GM13977 (cell line): ENCODE data around the gene HERPUD1.
A peak's percentile ranks its signal among the peaks of the same experiment; 100 is the strongest.

Experiments used
- DNase-seq: peaks from one replicate; pipeline ENCODE4 v3.0.0; 2012; ENCODE audit warnings: low spot score
- in situ Hi-C: fragments of 300-500 bp; cut with MboI; formaldehyde crosslinking; loops from one replicate; pipeline ENCODE4 v1.12.0; 2022; ENCODE audit warnings: low sequenced_read_pairs, low pct_unique_long_range_greater_than_20kb, mixed read lengths, inconsistent platforms; ENCODE audit not compliant: unreplicated experiment
- TF ChIP-seq, protein P1 (sequence below): IDR thresholded peaks from 2 replicates; pipeline ENCODE4 v1.5.1; 2012; ENCODE audit warnings: mild to moderate bottlenecking, control low read depth; ENCODE audit not compliant: insufficient read depth; ENCODE audit errors: extremely low read depth, missing control alignments

The HERPUD1 gene

DNA sequence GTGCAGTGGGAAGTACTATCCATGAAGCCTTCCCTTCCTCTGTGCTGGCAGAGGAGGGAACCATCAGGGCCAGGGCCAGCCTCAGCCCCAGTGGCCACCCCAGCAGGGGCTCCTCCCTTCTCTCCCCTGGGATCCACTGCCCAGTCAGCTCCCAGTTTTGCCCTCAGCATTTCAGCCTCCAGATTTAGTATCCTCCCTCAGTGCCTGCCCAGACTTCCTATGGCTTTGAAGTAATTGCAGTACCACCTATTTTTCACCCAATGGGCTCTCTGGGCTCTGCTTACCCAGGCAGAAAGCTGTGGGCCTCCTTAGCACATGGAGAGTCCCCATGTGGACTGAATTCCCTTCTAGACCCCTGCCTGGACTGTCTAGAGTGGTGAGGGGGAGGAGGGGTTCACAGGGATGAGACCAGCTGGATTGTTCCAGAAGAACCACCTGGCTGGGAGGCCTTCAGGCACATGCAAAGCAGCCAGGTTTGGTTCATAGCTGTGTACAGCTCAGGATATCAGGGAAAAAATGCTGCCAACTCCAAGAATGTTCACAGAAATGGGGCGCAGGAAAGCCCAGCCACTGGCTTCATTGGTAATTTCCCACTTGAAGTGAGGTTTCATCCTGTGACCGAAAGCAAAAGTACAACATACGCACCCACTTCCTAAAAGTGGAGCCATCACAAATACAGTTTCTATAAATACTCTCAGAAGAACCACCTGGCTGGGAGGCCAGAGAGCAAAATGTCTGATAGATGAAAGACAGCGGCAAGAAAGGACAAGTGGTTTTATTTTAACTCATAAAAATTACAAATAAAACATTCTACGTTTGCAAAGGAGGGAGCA, 15.2 kb upstream of the HERPUD1 start:
- in situ Hi-C loops, result no loop called here
- TF ChIP-seq, protein P1, sequence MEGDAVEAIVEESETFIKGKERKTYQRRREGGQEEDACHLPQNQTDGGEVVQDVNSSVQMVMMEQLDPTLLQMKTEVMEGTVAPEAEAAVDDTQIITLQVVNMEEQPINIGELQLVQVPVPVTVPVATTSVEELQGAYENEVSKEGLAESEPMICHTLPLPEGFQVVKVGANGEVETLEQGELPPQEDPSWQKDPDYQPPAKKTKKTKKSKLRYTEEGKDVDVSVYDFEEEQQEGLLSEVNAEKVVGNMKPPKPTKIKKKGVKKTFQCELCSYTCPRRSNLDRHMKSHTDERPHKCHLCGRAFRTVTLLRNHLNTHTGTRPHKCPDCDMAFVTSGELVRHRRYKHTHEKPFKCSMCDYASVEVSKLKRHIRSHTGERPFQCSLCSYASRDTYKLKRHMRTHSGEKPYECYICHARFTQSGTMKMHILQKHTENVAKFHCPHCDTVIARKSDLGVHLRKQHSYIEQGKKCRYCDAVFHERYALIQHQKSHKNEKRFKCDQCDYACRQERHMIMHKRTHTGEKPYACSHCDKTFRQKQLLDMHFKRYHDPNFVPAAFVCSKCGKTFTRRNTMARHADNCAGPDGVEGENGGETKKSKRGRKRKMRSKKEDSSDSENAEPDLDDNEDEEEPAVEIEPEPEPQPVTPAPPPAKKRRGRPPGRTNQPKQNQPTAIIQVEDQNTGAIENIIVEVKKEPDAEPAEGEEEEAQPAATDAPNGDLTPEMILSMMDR, result no peak
- DNase-seq, result peak; percentile 72

DNA sequence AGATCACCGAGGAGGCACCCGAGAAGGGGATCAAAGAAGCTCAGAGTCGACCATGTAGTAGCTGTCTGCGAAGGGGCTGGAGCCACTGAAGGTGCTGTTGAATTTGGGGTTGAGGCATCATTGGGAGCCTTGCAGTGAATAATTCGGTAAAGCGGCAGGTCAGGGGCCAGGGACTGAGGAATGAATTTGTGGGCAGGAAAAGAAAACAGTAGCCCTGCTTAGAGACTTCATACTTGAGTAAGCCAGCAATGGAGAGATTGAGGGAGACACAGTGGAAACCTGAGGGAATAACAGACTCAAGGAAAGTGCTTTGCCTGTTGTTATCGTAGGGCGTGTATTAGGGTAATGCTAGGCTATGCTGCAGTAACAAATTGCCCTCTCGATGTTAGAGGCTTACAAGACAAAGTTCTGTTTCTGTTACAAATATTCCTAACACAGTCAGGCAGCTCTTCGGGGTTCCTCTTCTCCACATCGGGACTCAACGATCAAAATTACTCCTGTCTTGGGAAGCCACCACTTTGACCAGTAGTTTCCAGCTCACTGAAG, 13.4 kb upstream of the HERPUD1 start:
- in situ Hi-C loops, result no loop called here
- no peak for DNase-seq
- TF ChIP-seq, protein P1, result no peak

DNA sequence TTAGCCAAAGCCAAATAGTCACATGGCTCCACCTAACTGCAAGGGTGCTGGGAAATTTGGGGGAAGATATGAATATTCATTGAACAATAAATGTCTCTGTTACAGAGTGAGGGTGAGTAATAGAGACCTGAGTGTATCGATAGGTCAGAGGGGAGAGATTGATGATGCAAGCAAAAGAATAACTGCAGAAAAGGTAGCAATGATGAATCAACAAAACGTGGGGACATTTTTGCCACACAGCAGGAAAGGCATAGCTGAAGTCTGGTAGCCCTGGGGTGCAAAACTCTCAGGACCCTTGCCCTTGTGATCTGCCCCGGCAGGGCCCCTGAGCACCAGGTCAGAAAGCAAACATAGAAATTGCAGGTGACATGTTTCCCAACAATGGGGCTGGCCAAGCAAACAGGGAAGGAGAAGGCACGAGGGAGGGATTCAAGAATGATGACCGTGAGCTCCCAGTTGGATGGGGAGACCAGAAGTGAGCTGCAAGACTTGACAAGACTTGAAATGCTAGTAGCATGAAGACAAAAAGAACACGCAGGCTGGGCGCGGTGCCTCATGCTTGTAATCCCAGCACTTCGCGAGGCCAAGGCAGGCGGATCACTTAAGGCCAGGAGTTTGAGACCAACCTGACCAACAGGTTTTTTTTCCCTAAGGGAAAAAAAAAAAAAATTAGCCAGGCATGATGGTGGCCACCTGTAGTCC, 12.7 kb upstream of the HERPUD1 start:
- DNase-seq, result no peak
- in situ Hi-C loops, result no loop called here
- TF ChIP-seq, protein P1, result no peak

DNA sequence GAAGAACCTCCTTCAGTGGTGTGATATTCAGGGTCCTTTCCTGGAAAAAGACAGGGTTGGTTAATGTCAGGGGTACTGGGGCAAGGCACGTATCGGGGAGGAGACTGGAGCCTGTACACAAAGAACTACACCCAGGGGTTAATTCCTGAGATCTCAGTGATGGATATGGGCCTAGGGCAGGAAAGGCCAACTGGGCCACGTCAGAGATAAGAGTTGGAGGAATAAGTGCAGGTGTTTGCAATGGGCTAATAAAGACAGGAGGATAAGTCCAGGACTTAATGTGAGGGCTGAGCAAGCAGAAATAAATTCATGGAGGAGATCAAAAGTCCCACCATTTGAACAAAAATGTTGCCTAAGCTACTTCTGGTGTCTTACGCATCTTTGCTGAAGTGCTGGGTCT, 10.4 kb upstream of the HERPUD1 start:
- in situ Hi-C loops, result no loop called here
- no peak for DNase-seq
- TF ChIP-seq, protein P1, result no peak

DNA sequence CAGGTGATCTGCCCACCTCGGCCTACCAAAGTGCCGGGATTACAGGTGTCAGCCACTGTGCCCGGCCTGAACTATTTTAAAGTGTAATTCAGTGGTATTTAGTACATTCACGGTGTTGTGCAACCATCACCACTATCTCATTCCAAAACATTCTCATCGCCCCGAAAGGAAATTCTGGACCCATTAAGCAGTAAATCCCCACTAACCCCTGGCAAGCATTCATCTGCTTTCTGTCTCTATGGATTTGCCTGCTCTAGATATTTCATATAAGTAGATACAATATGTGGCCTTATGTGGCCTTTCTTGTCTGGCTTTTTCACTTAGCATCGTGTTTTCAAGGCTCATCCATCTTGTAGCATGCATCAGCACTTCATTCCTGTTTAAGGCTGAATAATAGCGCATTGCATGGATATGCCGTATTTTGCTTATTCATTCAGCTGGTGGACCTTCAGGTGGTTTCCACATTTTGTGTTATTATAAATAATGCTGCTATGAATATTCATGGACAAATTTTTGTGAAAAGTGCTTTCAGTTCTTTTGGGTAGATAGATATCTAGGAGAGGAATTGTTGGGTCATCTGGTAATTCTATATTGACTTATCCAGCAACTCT, 8.4 kb upstream of the HERPUD1 start:
- TF ChIP-seq, protein P1, result no peak
- DNase-seq, result no peak
- in situ Hi-C loops, result no loop called here

DNA sequence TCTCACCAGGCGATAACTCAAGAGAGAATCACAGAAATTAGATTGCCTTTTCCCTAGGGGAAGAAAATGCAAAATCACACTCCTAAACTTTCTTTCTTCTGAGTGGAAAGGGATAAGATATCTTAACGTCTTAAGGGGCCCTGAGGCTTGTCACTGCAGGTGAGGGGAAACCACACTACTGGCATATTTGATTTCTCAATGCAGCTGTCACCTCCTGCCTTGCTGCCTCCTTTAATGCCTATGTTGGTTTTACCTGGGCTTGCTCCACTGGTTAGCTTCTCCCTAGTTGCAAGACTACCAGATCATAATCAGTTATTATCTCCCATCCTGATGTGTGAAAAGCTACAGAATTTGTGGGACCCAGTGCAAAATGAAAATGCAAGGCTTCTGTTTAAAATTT, 4.5 kb upstream of the HERPUD1 start:
- TF ChIP-seq, protein P1, result no peak
- in situ Hi-C loops, result no loop called here
- no peak for DNase-seq
